22Rv1 (cell line): Measurements from ENCODE around the gene MAD1L1.

ENCODE experiments used
- H3K27ac ChIP-seq: fragments of 450-650 bp; 2 replicates; pipeline ENCODE4 v1.5.1; 2017
- CTCF ChIP-seq: fragments of 450-650 bp; IDR thresholded peaks from 2 replicates; pipeline ENCODE4 v1.5.1; 2017; ENCODE audit warnings: mild to moderate bottlenecking
- ZFX ChIP-seq: fragments of 450-650 bp; IDR thresholded peaks from 2 replicates; pipeline ENCODE4 v1.6.1; 2017; ENCODE audit warnings: antibody characterized with exemption, borderline replicate concordance

MAD1L1 gene

GRCh38 chr7:1853986-1854865 lies 378.5 kb downstream of the MAD1L1 start:
- TF ChIP-seq ZFX (no peak), CTCF (no peak)
- H3K27ac ChIP-seq: no peak overlapping the region

- no peak for TF ChIP-seq CTCF
- TF ChIP-seq ZFX: no peak
- no peak overlapping the region for H3K27ac ChIP-seq
Measured at GRCh38 chr7:1853431-1853985, 379.2 kb downstream of the MAD1L1 start.

DNA sequence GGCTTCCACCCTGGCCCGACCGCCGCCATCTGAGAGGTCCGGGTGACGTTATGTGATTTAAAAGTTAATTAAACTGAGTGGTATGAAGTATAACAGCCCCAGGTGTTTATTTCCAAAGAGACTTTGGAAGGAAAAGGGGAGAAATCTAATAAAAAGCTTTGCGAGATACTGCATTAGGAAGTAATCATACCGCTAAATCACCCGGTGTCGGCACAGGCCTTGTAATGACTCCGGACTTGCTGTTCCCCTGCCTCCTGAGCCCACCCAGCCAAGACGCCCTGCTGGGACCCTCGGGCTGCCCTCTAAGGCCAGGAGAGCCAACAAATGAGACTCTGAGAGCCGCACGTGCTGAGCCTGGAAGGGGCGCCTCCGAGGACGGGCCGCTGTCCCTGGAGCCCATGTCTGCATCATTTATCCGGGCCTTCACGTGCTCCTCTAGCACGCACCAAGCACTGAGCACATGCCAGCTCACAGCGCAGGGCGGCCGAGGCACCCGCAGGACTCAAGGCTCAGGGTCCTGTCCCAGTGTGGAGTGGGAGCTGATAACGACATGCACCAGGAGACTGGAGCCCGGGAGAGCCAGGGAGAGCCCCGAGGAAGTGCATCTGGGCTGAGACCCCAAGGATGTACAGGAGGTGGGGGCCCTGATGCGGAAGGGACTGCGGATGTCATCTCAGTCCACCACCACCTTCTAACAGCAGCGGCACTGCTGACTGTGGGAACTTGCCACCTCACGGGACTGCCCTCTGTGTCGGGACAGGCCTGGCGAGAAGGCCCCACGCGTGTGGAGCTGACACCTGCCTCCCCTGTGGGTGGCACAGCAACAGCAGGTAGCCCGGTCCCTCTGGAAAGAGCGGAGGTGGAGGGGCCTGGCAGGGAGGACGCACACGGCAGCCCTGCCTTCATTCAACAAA lies 380.0 kb downstream of the MAD1L1 start:
- no peak for TF ChIP-seq ZFX
- no peak for TF ChIP-seq CTCF
- H3K27ac ChIP-seq: no peak overlapping the region

GRCh38 chr7:1851721-1852516 lies 380.8 kb downstream of the MAD1L1 start:
- TF ChIP-seq CTCF (no peak), ZFX (no peak)
- no peak overlapping the region for H3K27ac ChIP-seq

DNA sequence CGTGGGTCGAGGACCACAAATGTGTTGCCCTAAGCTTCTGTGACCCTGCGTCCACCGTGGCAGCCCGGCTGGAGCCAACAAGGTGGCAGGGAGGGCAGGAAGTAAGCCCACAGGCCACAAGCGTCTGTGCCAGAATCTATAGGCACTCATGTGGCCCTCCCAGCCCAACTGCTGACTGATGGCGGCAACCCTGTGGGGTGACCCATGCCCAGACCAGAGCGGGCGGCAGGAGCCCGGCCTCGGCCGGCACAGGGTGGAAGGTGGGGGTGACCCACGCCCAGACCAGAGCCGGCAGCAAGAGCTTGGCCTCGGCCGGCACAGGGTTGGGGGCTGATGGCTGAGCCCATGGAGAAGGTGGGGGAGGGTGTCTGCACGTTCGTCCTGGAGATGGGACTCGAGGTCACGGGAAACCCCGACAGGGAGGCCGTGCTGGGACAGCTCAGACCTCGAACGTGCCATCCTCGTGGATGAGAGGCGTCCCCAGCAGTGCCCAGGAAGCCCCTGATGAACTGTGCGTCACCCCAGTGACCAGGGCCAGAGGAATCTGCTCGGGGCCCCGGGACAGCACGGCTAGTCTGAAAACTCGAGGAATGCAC lies 381.7 kb downstream of the MAD1L1 start:
- no peak for TF ChIP-seq CTCF
- no peak for TF ChIP-seq ZFX
- no peak overlapping the region for H3K27ac ChIP-seq
